Immature natural killer cell (primary cell): ENCODE data around the gene MACF1. TPM values are rescaled to one million over a fixed set of nuclear protein-coding genes. Genes with fewer than 3 reads are reported as not detected.
A peak's percentile ranks its signal among the peaks of the same experiment; 100 is the strongest.
"Not testable (repeated sequence)": the region's sequence is repeated elsewhere in the genome, so short reads cannot be mapped to it uniquely, and the experiment has no call there.

Source experiments
- DNase-seq, 3 donors: peaks; one replicate each; pipeline ENCODE4 v3.0.0; 2022; ENCODE audit warnings: mixed read lengths in 1 of 3
- H3K27ac Mint-ChIP-seq, 6 donors: one replicate each; pipeline ENCODE4 v1.8.0; 2020; ENCODE audit warnings: mixed read lengths in 6 of 6, mild to moderate bottlenecking in 5 of 6, inconsistent platforms in 4 of 6, moderate library complexity in 3 of 6
- H3K27me3 Mint-ChIP-seq, 3 donors: one replicate each; pipeline ENCODE4 v1.8.0; 2020 to 2021; ENCODE audit warnings: low read depth in 3 of 3, mild to moderate bottlenecking in 3 of 3, mixed read lengths in 3 of 3, moderate library complexity in 3 of 3, inconsistent platforms in 1 of 3
- H3K36me3 Mint-ChIP-seq, 3 donors: one replicate each; pipeline ENCODE4 v1.8.0; 2020; ENCODE audit warnings: mixed read lengths in 3 of 3, inconsistent platforms in 2 of 3, mild to moderate bottlenecking in 2 of 3
- H3K4me1 Mint-ChIP-seq, 2 donors: one replicate each; pipeline ENCODE4 v1.8.0; 2020; ENCODE audit warnings: inconsistent platforms in 2 of 2, mild to moderate bottlenecking in 2 of 2, mixed read lengths in 2 of 2, moderate library complexity in 1 of 2
- H3K4me3 Mint-ChIP-seq, 5 donors: one replicate each; pipeline ENCODE4 v1.8.0; 2020; ENCODE audit warnings: mild to moderate bottlenecking in 5 of 5, mixed read lengths in 5 of 5, inconsistent platforms in 3 of 5, moderate library complexity in 3 of 5
- H3K9me3 Mint-ChIP-seq, 6 donors: one replicate each; pipeline ENCODE4 v1.8.0; 2020; ENCODE audit warnings: mild to moderate bottlenecking in 6 of 6, mixed read lengths in 6 of 6, inconsistent platforms in 4 of 6, moderate library complexity in 3 of 6
- polyA plus RNA-seq, 3 donors: library from polyadenylated mRNA; unstranded; fragments of 300-500 nt; fragmentation: Illumina TruSeq; gene quantifications; one replicate each; pipeline ENCODE4 v1.2.3, GENCODE V29; 2021

MACF1 gene
- polyA plus RNA-seq, 3 donors from 2014 or later = 12.7 to 152 (median 12.9) TPM

- no peak overlapping the region for H3K27ac Mint-ChIP-seq
- peaks cover 34 to 82% (median 35%) of the 10 kb centered on the region in 3 donors for H3K36me3 Mint-ChIP-seq
- H3K9me3 Mint-ChIP-seq = no peaks in the 10 kb centered on the region
- no peaks in the 10 kb centered on the region for H3K4me1 Mint-ChIP-seq
- peaks cover 0 to 8% (median 2%) of the 10 kb centered on the region in 3 donors for H3K27me3 Mint-ChIP-seq
- no peak for DNase-seq
- no peak overlapping the region for H3K4me3 Mint-ChIP-seq
These were observed 249.1 kb downstream of the MACF1 start for GRCh38 chr1:39453603-39454002.

DNA sequence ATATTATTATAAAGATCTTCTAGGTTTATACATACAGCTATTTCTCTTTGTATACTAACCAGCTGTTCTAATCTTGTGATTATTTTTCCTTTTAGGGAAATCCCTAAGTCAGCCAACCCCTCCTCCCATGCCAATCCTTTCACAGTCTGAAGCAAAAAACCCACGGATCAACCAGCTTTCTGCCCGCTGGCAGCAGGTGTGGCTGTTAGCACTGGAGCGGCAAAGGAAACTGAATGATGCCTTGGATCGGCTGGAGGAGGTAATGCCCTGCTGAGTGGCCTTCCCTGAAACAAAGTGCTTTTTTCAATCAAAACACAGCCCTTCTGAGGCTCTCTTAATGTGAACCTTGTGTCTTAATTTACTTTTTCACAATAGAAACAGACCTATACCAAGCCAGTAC is 254.5 kb downstream of the MACF1 start:
- DNase-seq = no peak
- Mint-ChIP-seq H3K27ac (peak overlapping the region in 2 of 6 donors; percentile 27 to 29), H3K27me3 (peaks cover 2 to 5% (median 4%) of the 10 kb centered on the region in 3 donors), H3K4me3 (no peak overlapping the region), H3K4me1 (no peaks in the 10 kb centered on the region), H3K9me3 (no peaks in the 10 kb centered on the region), H3K36me3 (peaks cover 48 to 87% (median 49%) of the 10 kb centered on the region in 3 donors)

- no peaks in the 10 kb centered on the region for H3K9me3 Mint-ChIP-seq
- H3K36me3 Mint-ChIP-seq = peaks cover 34 to 72% (median 48%) of the 10 kb centered on the region in 3 donors
- H3K4me3 Mint-ChIP-seq = no peak overlapping the region
- peak overlapping the region in 3 of 6 donors; percentile 8 to 76 (median 14) for H3K27ac Mint-ChIP-seq
- no peaks in the 10 kb centered on the region for H3K4me1 Mint-ChIP-seq
- H3K27me3 Mint-ChIP-seq = peaks cover 0 to 5% (median 2%) of the 10 kb centered on the region in 3 donors
- no peak for DNase-seq
These were observed 257.6 kb downstream of the MACF1 start for GRCh38 chr1:39462074-39462473.

DNA sequence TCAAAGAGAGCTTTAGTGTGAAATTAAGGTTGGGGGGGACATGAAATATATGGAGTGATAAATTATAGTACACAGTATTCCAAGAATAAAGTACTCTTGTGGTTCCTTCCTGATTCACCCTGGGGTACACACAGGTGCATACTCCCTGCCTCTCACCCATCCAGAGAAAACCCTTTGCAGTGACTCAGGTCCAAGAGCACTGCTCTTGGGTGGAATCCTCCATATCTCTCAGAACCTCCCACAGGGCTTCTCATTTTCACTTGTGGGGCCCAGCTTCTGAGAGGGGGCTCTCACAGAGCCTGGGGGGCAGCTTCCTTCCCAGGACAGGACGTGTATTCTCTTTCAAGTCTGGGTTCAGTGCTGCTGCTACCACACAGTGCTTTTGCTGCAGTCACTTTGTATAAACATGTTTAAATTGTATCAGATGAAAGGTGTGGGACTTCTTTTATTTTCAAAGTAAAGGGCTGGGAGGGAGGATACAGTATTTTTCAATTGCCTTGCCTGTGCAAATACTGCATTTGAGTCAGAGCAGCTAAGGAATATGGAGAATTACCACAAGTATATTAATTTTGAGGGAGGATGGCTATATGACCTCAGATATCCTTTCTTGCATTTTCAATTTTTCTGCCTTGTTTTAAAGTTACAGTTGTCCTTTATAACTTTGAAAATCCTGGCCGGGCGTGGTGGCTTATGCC is 262.1 kb downstream of the MACF1 start:
- no peaks in the 10 kb centered on the region for H3K9me3 Mint-ChIP-seq
- H3K27ac Mint-ChIP-seq = peak overlapping the region in 1 of 6 donors; percentile 48
- H3K4me3 Mint-ChIP-seq = no peak overlapping the region
- no peaks in the 10 kb centered on the region for H3K4me1 Mint-ChIP-seq
- H3K36me3 Mint-ChIP-seq = peaks cover 21 to 48% (median 29%) of the 10 kb centered on the region in 3 donors
- no peak for DNase-seq
- peaks cover 0 to 4% (median 2%) of the 10 kb centered on the region in 3 donors for H3K27me3 Mint-ChIP-seq

DNA sequence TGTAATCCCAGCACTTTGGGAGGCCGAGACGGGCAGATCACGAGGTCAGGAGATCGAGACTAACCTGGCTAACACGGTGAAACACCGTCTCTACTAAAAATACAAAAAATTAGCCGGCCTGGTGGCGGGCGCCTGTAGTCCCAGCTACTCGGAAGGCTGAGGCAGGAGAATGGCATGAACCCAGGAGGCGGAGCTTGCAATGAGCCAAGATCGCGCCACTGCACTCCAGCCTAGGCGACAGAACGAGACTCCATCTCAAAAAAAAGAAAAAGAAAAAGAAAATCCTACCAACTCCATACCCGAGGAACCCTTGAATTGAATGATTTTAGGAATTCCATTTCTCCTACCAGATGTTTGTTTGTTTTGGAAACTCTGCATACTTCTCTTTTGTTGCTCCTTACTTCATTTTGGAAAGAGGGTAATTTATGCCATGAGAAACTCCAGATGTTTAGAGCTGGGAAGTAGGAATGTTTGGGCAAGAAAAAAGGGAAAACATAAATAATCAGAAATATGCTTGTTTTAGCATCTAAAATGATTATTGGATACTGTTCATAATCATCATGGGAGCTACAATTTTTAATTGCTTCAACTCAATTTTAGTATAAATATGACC is 262.7 kb downstream of the MACF1 start:
- H3K9me3 Mint-ChIP-seq, DNase-seq, H3K27me3 Mint-ChIP-seq, H3K4me3 Mint-ChIP-seq, H3K4me1 Mint-ChIP-seq: not testable (repeated sequence)
- Mint-ChIP-seq H3K36me3 (peaks cover 15 to 47% (median 23%) of the 10 kb centered on the region in 3 donors), H3K27ac (peak overlapping the region in 1 of 6 donors; percentile 17)

- Mint-ChIP-seq H3K4me1 (no peaks in the 10 kb centered on the region), H3K27me3 (peaks cover 0 to 4% (median 0%) of the 10 kb centered on the region in 3 donors), H3K36me3 (peaks cover 5 to 44% (median 25%) of the 10 kb centered on the region in 3 donors), H3K9me3 (no peaks in the 10 kb centered on the region), H3K4me3 (no peak overlapping the region), H3K27ac (peak overlapping the region in 2 of 6 donors; percentile 51 to 63)
- DNase-seq = no peak
These were observed 264.7 kb downstream of the MACF1 start for GRCh38 chr1:39469150-39469549.

DNA sequence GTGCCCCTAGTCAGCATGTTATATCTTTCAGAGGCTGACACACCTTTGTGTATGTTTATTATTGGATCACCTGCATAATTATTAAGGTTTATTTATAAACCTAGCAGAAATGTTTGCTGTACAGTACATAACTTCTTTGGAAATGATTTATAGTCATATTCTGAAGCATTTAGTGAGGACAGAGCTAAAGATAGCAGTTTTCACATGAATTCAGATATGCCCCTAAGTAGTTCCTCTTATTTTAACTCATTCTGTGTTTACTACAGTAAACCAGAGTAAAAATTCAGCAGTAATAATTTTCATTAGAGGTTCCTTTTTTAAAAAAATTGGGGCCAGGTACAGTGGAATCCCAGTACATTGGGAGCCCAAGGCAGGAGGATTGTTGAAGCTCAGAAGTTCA is 265.5 kb downstream of the MACF1 start:
- Mint-ChIP-seq H3K4me3 (no peak overlapping the region), H3K36me3 (peaks cover 10 to 40% (median 26%) of the 10 kb centered on the region in 3 donors), H3K27me3 (peaks cover 0 to 4% (median 0%) of the 10 kb centered on the region in 3 donors), H3K4me1 (no peaks in the 10 kb centered on the region), H3K27ac (no peak overlapping the region), H3K9me3 (no peaks in the 10 kb centered on the region)
- DNase-seq = no peak

GRCh38 chr1:39472826-39473225 is 268.3 kb downstream of the MACF1 start:
- Mint-ChIP-seq H3K27ac (no peak overlapping the region), H3K9me3 (no peaks in the 10 kb centered on the region), H3K4me1 (no peaks in the 10 kb centered on the region), H3K4me3 (no peak overlapping the region), H3K27me3 (peaks cover 0 to 6% (median 0%) of the 10 kb centered on the region in 3 donors), H3K36me3 (peaks cover 10 to 39% (median 21%) of the 10 kb centered on the region in 3 donors)
- no peak for DNase-seq

DNA sequence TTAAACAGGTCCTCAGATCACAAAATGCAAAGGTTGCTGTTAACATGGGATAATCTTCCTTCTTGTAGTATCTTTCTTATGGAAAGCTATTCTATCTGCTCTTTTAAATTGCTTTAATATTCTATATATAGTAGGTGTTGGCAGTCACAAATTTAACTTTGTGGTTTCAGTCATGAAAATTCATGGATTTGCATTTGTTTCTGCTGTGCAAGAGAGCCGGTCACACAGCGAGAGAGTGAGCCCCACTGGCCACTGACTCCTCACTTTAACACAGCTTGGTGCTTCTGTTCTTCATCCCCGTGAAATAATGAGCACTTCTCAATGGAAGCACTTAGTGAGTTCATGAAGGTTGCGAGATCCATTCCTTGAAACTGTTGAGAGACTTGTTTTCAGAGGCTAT is 268.8 kb downstream of the MACF1 start:
- Mint-ChIP-seq H3K9me3 (no peaks in the 10 kb centered on the region), H3K27ac (no peak overlapping the region), H3K36me3 (peaks cover 10 to 39% (median 21%) of the 10 kb centered on the region in 3 donors)

DNA sequence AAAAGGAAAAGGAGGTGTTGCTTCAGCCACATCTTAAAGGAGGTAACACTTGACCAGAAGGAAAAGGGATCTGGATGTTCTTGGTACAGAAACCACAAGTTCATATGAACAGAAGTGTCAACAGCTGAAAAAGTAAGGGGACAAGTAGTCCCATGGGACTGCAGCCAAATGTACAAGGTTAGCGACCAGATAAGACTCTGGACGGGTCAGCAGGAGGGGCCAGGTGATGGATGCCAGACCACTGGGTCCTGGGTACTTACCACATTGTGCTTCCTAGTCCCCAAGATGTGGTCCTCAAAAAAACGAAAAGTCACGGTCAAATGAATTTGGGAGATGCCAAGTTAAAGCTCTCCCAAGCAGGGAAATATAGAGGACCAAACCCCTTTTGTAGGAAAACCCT is 270.3 kb downstream of the MACF1 start:
- H3K4me1 Mint-ChIP-seq = no peaks in the 10 kb centered on the region
- H3K4me3 Mint-ChIP-seq = no peak overlapping the region
- peaks cover 5 to 36% (median 21%) of the 10 kb centered on the region in 3 donors for H3K36me3 Mint-ChIP-seq
- H3K27me3 Mint-ChIP-seq = peaks cover 0 to 6% (median 0%) of the 10 kb centered on the region in 3 donors
- H3K27ac Mint-ChIP-seq = peak overlapping the region in 1 of 6 donors; percentile 35
- H3K9me3 Mint-ChIP-seq = no peaks in the 10 kb centered on the region
- DNase-seq = no peak

More for the DNA sequence above, 268.8 kb downstream of the MACF1 start:
- Mint-ChIP-seq H3K4me1 (no peaks in the 10 kb centered on the region), H3K4me3 (no peak overlapping the region), H3K27me3 (peaks cover 0 to 6% (median 0%) of the 10 kb centered on the region in 3 donors)
- DNase-seq = no peak

- not testable (repeated sequence) for H3K4me1 Mint-ChIP-seq, DNase-seq, H3K4me3 Mint-ChIP-seq, H3K27me3 Mint-ChIP-seq, H3K9me3 Mint-ChIP-seq
- Mint-ChIP-seq H3K36me3 (peaks cover 5 to 38% (median 21%) of the 10 kb centered on the region in 3 donors), H3K27ac (peak overlapping the region in 3 of 6 donors; percentile 2 to 45 (median 37))
These were observed 271.1 kb downstream of the MACF1 start for GRCh38 chr1:39475551-39475950.

DNA sequence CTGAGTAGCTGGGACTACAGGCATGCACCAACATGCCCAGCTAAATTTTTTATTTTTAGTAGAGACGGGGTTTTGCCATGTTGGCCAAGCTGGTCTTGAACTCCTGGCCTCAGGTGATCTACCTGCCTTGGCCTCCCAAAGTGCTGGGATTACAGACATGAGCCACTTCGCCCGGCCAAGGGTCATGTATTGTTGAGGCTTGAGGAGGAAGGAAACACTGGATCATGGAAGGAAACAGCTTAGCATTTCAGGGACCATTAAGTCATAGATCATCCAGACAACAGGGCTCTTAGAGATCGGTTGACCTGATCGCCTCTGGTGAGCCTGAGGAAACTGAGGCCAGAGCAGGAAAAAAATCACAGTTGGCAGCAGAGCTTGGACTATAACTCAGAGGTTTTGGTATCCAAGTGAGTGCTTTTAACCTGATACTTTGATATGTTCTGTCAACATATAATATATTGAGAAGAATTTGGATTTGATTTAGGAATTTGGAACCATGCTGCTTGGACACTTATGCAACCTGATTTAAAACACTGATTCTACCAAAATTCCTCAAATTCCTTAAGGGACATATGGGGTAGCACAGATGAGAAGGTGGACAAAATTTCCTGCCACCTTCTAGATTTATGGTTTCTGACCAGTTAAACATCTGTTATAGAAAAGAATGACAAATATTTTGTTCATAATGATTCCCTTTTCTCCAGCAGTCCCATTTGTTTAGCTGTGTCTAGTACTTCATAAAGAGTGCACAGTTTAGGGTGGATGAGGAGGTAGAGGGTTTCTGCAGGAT is 273.8 kb downstream of the MACF1 start:
- H3K27ac Mint-ChIP-seq = peak overlapping the region in 2 of 6 donors; percentile 2 to 57
- no peak overlapping the region for H3K4me3 Mint-ChIP-seq
- H3K27me3 Mint-ChIP-seq = peaks cover 0 to 5% (median 0%) of the 10 kb centered on the region in 3 donors
- H3K36me3 Mint-ChIP-seq = peaks cover 5 to 43% (median 22%) of the 10 kb centered on the region in 3 donors
- DNase-seq = no peak
- H3K4me1 Mint-ChIP-seq = no peaks in the 10 kb centered on the region
- H3K9me3 Mint-ChIP-seq = no peaks in the 10 kb centered on the region

- peaks cover 0 to 4% (median 0%) of the 10 kb centered on the region in 3 donors for H3K27me3 Mint-ChIP-seq
- H3K27ac Mint-ChIP-seq = peak overlapping the region in 1 of 6 donors; percentile 23
- H3K4me1 Mint-ChIP-seq = no peaks in the 10 kb centered on the region
- no peak for DNase-seq
- peaks cover 6 to 47% (median 19%) of the 10 kb centered on the region in 3 donors for H3K36me3 Mint-ChIP-seq
- no peaks in the 10 kb centered on the region for H3K9me3 Mint-ChIP-seq
- no peak overlapping the region for H3K4me3 Mint-ChIP-seq
These were observed 276.8 kb downstream of the MACF1 start for GRCh38 chr1:39481289-39481688.
